Measurements from ENCODE around the gene ROR1. TPM values are rescaled to one million over a fixed set of nuclear protein-coding genes. Genes with fewer than 3 reads are reported as not detected.

Gene ROR1
- total and polyA plus RNA-seq, 9 of the 15 experiments (the other 6 are each of a cell fraction or from before 2014, with no cell fraction given), result 0.02 TPM; not detected in 8

DNA sequence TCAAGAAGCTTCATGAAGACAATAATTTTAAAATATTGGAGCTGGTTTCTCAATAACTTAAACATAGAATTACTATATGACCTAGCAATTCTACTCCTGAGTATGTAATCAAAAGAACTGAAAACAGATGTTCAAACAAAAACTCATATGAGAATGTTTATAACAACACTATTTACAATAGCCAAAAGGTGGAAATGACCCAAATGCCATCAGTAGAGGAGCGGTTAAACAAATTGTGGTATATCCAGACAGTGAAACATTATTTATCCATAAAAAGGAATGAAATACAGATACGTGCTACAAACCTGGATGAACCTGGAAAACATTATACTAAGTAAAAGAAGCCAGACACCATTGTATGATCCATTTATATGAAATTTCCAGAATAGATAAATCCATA, 366.8 kb downstream of the ROR1 start:
- H3K9ac ChIP-seq (ENCODE audit: insufficient read depth in 1 of 2, low read depth in 2 of 2, low read length in 2 of 2), result no peak overlapping the region
- TF ChIP-seq ZNF143 (CRISPR knock-in tag; IDR thresholded peaks at IDR 0.05), result no peak
- no peak for TF ChIP-seq HNRNPH1 (optimal IDR thresholded peaks at IDR 0.05; ENCODE audit: low read depth, low read length)
- no peak for TF ChIP-seq ZNF384 (IDR thresholded peaks at IDR 0.05; ENCODE audit: low read depth, low read length)
- TF ChIP-seq HNRNPLL (IDR thresholded peaks at IDR 0.05; ENCODE audit: low read depth, low read length, poor library complexity, severe bottlenecking), result no peak
- no peak for TF ChIP-seq BACH1 (tag; IDR thresholded peaks at IDR 0.05)
- TF ChIP-seq ZBTB1 (CRISPR knock-in tag; IDR thresholded peaks at IDR 0.05; ENCODE audit: borderline replicate concordance, low read depth), result no peak
- TF ChIP-seq, protein P1, sequence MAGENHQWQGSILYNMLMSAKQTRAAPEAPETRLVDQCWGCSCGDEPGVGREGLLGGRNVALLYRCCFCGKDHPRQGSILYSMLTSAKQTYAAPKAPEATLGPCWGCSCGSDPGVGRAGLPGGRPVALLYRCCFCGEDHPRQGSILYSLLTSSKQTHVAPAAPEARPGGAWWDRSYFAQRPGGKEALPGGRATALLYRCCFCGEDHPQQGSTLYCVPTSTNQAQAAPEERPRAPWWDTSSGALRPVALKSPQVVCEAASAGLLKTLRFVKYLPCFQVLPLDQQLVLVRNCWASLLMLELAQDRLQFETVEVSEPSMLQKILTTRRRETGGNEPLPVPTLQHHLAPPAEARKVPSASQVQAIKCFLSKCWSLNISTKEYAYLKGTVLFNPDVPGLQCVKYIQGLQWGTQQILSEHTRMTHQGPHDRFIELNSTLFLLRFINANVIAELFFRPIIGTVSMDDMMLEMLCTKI (IDR thresholded peaks at IDR 0.05; ENCODE audit: partially characterized antibody), result no peak
- TF ChIP-seq, protein P2, sequence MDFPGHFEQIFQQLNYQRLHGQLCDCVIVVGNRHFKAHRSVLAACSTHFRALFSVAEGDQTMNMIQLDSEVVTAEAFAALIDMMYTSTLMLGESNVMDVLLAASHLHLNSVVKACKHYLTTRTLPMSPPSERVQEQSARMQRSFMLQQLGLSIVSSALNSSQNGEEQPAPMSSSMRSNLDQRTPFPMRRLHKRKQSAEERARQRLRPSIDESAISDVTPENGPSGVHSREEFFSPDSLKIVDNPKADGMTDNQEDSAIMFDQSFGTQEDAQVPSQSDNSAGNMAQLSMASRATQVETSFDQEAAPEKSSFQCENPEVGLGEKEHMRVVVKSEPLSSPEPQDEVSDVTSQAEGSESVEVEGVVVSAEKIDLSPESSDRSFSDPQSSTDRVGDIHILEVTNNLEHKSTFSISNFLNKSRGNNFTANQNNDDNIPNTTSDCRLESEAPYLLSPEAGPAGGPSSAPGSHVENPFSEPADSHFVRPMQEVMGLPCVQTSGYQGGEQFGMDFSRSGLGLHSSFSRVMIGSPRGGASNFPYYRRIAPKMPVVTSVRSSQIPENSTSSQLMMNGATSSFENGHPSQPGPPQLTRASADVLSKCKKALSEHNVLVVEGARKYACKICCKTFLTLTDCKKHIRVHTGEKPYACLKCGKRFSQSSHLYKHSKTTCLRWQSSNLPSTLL (IDR thresholded peaks at IDR 0.05), result no peak
- TF ChIP-seq HIVEP1 (CRISPR knock-in tag; IDR thresholded peaks at IDR 0.05), result no peak
- TF ChIP-seq MBD2 (IDR thresholded peaks at IDR 0.05; ENCODE audit: borderline replicate concordance, low read depth), result no peak
- TF ChIP-seq HNRNPL (IDR thresholded peaks at IDR 0.05; ENCODE audit: low read depth, low read length), result no peak
- TF ChIP-seq ZNF324 (CRISPR knock-in tag; IDR thresholded peaks at IDR 0.05), result no peak
- TF ChIP-seq, protein P3, sequence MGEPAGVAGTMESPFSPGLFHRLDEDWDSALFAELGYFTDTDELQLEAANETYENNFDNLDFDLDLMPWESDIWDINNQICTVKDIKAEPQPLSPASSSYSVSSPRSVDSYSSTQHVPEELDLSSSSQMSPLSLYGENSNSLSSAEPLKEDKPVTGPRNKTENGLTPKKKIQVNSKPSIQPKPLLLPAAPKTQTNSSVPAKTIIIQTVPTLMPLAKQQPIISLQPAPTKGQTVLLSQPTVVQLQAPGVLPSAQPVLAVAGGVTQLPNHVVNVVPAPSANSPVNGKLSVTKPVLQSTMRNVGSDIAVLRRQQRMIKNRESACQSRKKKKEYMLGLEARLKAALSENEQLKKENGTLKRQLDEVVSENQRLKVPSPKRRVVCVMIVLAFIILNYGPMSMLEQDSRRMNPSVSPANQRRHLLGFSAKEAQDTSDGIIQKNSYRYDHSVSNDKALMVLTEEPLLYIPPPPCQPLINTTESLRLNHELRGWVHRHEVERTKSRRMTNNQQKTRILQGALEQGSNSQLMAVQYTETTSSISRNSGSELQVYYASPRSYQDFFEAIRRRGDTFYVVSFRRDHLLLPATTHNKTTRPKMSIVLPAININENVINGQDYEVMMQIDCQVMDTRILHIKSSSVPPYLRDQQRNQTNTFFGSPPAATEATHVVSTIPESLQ (CRISPR knock-in tag; IDR thresholded peaks at IDR 0.05), result no peak
- no peak for TF ChIP-seq THRAP3 (IDR thresholded peaks at IDR 0.05; ENCODE audit: borderline replicate concordance)
- TF ChIP-seq SMAD1 (IDR thresholded peaks at IDR 0.05; ENCODE audit: low read depth, low read length, partially characterized antibody), result no peak
- TF ChIP-seq MAZ (CRISPR knock-in tag; conservative IDR thresholded peaks at IDR 0.05 in 1 of 2, IDR thresholded peaks at IDR 0.05 in 1 of 2), result no peak
- no peak for TF ChIP-seq CBFA2T3 (IDR thresholded peaks at IDR 0.05)
- no peak overlapping the region for H3K4me3 ChIP-seq
- intact Hi-C loops (cut with micrococcal nuclease), result no loop called here
- no peaks in the 10 kb centered on the region for H3K9me3 ChIP-seq (replicated peaks; ENCODE audit: control insufficient read depth, insufficient read depth, low read depth, low read length)
- no peak overlapping the region for H2AFZ ChIP-seq (ENCODE audit: low read depth, low read length)
- H3K9me1 ChIP-seq (ENCODE audit: control insufficient read depth, insufficient read depth, low read length), result no peaks in the 10 kb centered on the region
- 0% methylated on average over 2 of the region's 2 CpGs for WGBS (ENCODE audit: insufficient coverage, low coverage, missing lambda C conversion rate)
- no peaks in the 10 kb centered on the region for H3K36me3 ChIP-seq (ENCODE audit: control insufficient read depth, insufficient read depth, low read length)
- 0 out of 2 replicates have a peak, but pooled peaks cover 4% of the 10 kb centered on the region for H4K20me1 ChIP-seq (replicated peaks; ENCODE audit: control insufficient read depth, insufficient read depth, low read length)
- no peak overlapping the region for H3K27ac ChIP-seq (ENCODE audit: extremely low read depth, low read depth, low read length)
- FAIRE-seq (no peak), DNase-seq (ENCODE audit: extremely low read depth in 1 of 4, low spot score in 3 of 4) (no peak), ATAC-seq (no peak)
- in situ Hi-C loops (cut with MboI), result no loop called here
- H3K4me1 ChIP-seq (replicated peaks in 1 of 2; ENCODE audit: control insufficient read depth in 2 of 2, insufficient read depth in 2 of 2, low read length in 2 of 2), result no peaks in the 10 kb centered on the region
- no peak overlapping the region for H3K4me2 ChIP-seq (ENCODE audit: insufficient read depth, low read length)
- peaks cover 0 to 8% of the 10 kb centered on the region in 2 experiments; a peak in 3 of 5 replicates for H3K27me3 ChIP-seq (ENCODE audit: control insufficient read depth in 2 of 2, insufficient read depth in 2 of 2, low read length in 2 of 2)
- no peaks in the 10 kb centered on the region for H3K79me2 ChIP-seq (ENCODE audit: control insufficient read depth, insufficient read depth, low read length)
- ChIA-PET POLR2A (no interaction called here), CTCF (ENCODE audit: low intra/inter-chr PET ratio) (interaction anchor here (0.6 kb wide), 1 partner anchor 449 kb away, joined by 5 read pairs; no protein-coding TSS in a partner anchor)
- no TSS peak for BruUV-seq (replicated peaks)
